LNCaP clone FGC (cell line): ENCODE measurements around the gene TMEM185B.
"Not testable (repeated sequence)": the region's sequence is repeated elsewhere in the genome, so short reads cannot be mapped to it uniquely, and the experiment has no call there.

Experiments used
- DNase-seq: peaks from one replicate; pipeline ENCODE4 v3.0.0-alpha.2; 2011; ENCODE audit warnings: low read depth
- H3K4me3 ChIP-seq: 2 replicates; pipeline ENCODE4 v1.5.1; 2011; ENCODE audit warnings: mild to moderate bottlenecking, low read depth, low read length, control low read depth
- CTCF ChIP-seq: IDR thresholded peaks from 2 replicates; pipeline ENCODE4 v1.5.1; 2012; ENCODE audit warnings: mild to moderate bottlenecking; ENCODE audit not compliant: control insufficient read depth, insufficient read depth; ENCODE audit errors: extremely low read depth

The TMEM185B gene

GRCh38 chr2:120262761-120263428 is 39.7 kb upstream of the TMEM185B start:
- no peak for TF ChIP-seq CTCF
- no peak overlapping the region for H3K4me3 ChIP-seq
- no peak for DNase-seq

DNA sequence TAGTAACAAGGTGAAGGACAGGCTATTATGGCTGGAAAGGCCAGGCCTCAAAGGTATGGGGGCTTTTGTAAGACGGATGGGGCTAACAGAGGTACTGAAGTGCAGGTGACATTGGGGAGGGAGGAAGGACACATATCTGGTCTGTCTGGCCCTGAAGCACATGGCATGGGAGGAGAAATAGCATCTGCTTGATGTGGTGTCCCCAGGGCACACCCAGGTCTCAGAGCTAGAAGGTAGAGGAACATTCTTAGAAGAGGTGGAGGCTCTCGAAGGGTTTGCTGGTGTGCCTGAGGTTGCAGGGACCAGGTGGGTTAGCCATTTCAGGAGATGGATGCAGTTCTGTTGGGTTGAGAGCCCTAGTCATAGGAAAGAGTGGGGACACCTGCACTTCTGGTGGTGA is 39.0 kb upstream of the TMEM185B start:
- DNase-seq = no peak
- no peak overlapping the region for H3K4me3 ChIP-seq
- no peak for TF ChIP-seq CTCF

DNA sequence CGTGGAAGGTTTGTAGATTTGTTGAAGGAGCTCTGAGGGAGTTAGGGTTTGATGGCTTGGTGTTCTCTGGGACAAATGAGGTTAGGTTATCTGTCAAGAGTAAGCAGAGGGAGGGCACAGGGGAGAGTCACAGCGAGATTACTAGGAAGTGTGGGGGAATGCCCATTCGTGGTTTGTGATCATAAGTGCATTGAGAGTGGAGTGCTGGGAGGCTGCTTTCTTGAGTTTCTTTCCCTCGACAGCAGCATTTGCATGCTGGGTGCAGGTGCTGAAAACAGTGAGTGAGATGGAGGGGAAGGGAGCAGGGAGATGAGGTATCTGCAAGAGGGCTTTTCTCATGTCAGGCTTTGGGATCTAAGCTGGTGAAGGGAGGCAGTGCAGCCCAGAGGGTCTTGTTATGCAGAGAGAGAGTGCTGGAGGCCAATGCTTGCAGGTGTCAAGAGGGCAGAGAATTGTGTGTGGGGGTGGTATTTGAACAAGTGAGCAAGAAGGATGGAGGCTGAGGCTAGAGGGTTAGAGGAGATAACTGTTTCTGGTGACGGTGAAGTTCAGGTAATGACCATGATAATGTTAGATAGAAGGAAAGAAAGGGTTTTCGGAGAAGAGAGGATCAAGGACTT is 38.3 kb upstream of the TMEM185B start:
- DNase-seq = no peak
- TF ChIP-seq CTCF = no peak

DNA sequence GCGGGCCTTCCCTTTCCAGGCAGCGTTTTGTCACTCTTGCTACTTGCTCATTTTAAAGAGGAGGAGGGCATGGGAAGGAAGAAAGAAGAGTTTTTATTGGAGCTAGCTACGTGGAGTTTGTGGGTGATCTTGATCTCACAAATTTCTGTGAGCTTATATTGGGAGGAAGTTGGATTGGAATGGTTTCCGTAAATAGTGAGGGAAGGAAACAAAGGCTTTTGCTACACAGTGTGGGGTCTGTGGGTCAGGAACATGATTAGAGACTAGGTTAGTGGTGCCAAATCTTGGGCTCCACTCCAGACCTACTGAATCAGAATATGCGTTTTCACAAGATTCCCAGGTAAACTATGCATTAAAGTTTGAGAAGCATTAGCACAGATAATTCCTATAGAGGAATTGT is 37.5 kb upstream of the TMEM185B start:
- no peak overlapping the region for H3K4me3 ChIP-seq
- no peak for TF ChIP-seq CTCF
- DNase-seq = no peak

More for the DNA sequence above, 38.3 kb upstream of the TMEM185B start:
- no peak overlapping the region for H3K4me3 ChIP-seq

- not testable (repeated sequence) for DNase-seq, H3K4me3 ChIP-seq
Measured at GRCh38 chr2:120259939-120260338, 36.7 kb upstream of the TMEM185B start.

GRCh38 chr2:120258196-120258595 is 35.0 kb upstream of the TMEM185B start:
- TF ChIP-seq CTCF = no peak
- DNase-seq = no peak
- H3K4me3 ChIP-seq = no peak overlapping the region

DNA sequence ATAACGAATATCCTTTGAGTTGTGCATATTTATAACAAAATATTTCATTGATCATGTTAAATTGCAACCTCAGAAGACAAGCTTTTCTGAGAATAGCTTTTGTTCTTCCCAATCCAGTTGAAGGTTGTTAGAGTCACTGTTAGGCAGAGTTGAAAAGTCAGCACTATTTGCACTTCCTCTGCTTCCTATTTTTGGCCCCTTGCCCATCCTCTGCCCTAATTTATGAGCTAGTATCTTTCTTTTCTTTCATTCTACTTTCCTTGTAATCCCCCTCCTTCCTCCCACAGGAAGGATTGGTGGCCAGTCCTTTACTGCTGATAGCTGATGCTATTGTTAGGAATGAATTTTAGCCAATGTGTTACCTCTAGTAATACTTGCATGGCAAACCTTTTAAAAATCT is 34.3 kb upstream of the TMEM185B start:
- no peak for DNase-seq
- no peak for TF ChIP-seq CTCF
- H3K4me3 ChIP-seq = no peak overlapping the region
